ENCODE results near the gene LIMK1. TPM values are rescaled to one million over a fixed set of nuclear protein-coding genes. Genes with fewer than 3 reads are reported as not detected.

Gene LIMK1
- total RNA-seq, 3 donors from 2014 or later: 18.0 to 18.6 (median 18.1) TPM

DNA sequence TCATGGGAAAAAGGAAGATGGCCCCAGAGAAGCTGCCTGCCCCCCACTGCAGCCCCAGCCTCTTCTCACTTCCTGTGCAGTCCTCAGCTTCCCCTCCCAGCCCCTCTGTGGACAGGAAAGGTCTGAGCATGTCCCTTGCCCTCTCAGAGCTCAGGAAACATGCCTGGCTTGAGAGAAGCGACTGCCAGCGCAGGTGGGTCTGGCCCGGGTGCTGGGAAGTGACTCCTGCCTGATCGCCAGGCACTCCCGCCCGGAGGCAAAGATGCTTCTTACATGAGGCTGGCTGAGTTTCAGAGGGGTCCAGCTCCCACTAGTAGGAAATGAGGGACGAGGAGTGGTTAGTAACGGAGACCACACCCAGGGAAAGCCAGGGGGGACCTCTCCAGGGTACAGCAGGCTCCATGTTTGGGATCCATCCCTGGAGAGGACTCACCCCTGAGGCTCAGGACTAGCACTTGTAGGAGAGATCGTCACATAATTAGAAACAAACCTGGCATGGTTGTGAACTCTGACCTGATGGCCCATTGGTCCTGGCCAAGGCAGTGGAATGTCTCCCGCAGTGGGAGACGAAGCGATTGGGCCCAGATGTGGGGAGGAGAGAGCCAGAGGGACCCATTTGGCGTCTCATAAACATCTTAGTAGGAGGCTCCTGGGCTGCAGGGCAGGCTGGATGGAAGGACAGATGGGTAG is 43.4 kb upstream of the LIMK1 start:
- intact Hi-C loops (cut with DNase I; ENCODE audit: low total_unique reads): no loop called here
- Histone ChIP-seq H3K36me3 (no peaks in the 10 kb centered on the region), H3K27ac (peak overlapping the region; percentile 2 to 91), H3K4me1 (peaks cover 7 to 25% of the 10 kb centered on the region in 2 donors), H3K27me3 (no peaks in the 10 kb centered on the region), H3K9me3 (no peaks in the 10 kb centered on the region), H3K4me3 (no peak overlapping the region)
- TF ChIP-seq, protein P1, sequence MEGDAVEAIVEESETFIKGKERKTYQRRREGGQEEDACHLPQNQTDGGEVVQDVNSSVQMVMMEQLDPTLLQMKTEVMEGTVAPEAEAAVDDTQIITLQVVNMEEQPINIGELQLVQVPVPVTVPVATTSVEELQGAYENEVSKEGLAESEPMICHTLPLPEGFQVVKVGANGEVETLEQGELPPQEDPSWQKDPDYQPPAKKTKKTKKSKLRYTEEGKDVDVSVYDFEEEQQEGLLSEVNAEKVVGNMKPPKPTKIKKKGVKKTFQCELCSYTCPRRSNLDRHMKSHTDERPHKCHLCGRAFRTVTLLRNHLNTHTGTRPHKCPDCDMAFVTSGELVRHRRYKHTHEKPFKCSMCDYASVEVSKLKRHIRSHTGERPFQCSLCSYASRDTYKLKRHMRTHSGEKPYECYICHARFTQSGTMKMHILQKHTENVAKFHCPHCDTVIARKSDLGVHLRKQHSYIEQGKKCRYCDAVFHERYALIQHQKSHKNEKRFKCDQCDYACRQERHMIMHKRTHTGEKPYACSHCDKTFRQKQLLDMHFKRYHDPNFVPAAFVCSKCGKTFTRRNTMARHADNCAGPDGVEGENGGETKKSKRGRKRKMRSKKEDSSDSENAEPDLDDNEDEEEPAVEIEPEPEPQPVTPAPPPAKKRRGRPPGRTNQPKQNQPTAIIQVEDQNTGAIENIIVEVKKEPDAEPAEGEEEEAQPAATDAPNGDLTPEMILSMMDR (IDR thresholded peaks at IDR 0.05): no peak
- TF ChIP-seq POLR2AphosphoS5 (IDR thresholded peaks at IDR 0.05) (no peak), POLR2A (IDR thresholded peaks at IDR 0.05) (no peak)
- DNase-seq (ENCODE audit: low spot score in 2 of 2): no peak

DNA sequence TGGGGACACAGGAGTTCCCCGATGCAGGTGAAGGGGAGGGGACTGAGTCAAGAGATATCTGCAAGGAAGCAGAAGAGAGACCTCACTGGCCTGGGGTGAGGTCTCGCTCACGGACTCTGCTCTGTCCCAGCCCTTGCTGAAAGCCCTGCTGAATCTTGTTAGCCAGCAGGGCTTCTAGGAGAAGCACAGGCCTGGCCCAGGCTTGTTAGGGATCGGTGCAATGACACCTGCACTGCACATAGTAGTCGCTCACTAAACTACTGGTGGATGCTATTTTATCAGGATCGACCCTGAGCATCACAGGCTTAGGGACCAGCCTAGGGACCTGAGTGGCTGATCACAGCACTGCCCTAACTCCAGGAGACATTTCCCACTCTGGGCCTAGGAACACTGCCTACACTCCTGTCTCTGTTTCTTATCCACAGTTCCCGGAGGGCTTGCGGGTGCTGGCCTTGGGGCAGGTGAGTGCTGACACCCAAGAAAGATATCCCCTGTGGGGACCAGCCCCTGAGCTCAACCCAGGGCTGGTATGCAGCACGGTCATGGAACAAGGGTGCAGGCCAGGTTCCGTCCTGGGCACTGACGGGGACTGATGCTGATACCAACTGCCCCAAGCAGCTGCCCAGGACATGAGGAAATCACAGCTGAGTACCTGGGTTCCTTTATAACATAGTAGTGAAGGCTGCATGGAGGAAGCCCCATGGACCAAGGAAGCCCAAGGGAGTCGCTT is 42.6 kb upstream of the LIMK1 start:
- peaks cover 7 to 25% of the 10 kb centered on the region in 2 donors for H3K4me1 ChIP-seq
- H3K9me3 ChIP-seq: no peaks in the 10 kb centered on the region
- no peak for TF ChIP-seq POLR2AphosphoS5 (IDR thresholded peaks at IDR 0.05)
- TF ChIP-seq, protein P1 (IDR thresholded peaks at IDR 0.05): no peak
- no peak for TF ChIP-seq POLR2A (IDR thresholded peaks at IDR 0.05)
- no peaks in the 10 kb centered on the region for H3K36me3 ChIP-seq
- H3K27ac ChIP-seq: peak overlapping the region; percentile 2 to 91
- intact Hi-C loops (cut with DNase I; ENCODE audit: low total_unique reads): no loop called here
- no peak for DNase-seq (ENCODE audit: low spot score in 2 of 2)
- H3K4me3 ChIP-seq: no peak overlapping the region
- no peaks in the 10 kb centered on the region for H3K27me3 ChIP-seq

DNA sequence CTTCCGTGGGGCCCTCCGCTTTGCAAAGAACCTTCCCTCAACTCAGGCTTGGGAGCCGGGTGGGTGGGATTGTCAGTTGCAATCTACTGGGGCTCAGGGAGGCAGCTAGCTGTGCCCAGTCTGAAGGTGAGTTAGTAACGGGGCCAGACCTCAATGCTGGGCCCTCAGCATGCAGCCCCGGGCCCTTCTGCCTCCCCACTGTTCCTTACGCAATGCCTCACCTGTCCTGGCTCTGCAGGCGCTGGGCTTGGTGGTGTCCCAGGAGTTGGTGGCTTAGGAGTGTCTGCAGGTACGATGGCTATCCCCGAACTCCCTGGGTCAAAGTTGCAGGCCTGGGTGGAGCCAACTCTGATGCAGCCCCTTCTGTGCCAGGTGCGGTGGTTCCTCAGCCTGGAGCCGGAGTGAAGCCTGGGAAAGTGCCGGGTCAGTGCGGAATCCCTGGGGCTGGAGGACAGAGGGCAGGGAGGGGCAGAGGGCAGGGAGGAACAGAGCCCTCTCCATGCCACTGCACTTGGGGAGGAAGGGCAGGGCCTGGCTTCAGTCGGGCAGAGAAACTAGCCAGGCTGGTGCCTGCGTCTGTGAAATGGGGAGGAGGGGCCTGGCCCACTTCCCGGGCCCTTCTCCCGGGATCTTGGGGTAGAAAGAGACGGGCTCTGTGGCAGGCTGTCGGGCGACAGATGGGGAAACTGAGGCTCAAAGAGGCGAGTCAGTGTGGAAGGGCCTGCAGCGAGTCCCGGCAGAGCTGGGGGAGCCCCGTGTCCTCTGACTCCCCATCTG is 40.7 kb upstream of the LIMK1 start:
- H3K4me1 ChIP-seq: peaks cover 7 to 25% of the 10 kb centered on the region in 2 donors
- H3K27me3 ChIP-seq: no peaks in the 10 kb centered on the region
- TF ChIP-seq POLR2A (IDR thresholded peaks at IDR 0.05): no peak
- TF ChIP-seq POLR2AphosphoS5 (IDR thresholded peaks at IDR 0.05): no peak
- TF ChIP-seq, protein P1 (IDR thresholded peaks at IDR 0.05): no peak
- no peak for DNase-seq (ENCODE audit: low spot score in 2 of 2)
- H3K27ac ChIP-seq: peak overlapping the region; percentile 65 to 81
- peak overlapping the region in 2 of 3 donors; percentile 22 to 39 for H3K4me3 ChIP-seq
- H3K36me3 ChIP-seq: no peaks in the 10 kb centered on the region
- no peaks in the 10 kb centered on the region for H3K9me3 ChIP-seq
- intact Hi-C loops (cut with DNase I; ENCODE audit: low total_unique reads): no loop called here

DNA sequence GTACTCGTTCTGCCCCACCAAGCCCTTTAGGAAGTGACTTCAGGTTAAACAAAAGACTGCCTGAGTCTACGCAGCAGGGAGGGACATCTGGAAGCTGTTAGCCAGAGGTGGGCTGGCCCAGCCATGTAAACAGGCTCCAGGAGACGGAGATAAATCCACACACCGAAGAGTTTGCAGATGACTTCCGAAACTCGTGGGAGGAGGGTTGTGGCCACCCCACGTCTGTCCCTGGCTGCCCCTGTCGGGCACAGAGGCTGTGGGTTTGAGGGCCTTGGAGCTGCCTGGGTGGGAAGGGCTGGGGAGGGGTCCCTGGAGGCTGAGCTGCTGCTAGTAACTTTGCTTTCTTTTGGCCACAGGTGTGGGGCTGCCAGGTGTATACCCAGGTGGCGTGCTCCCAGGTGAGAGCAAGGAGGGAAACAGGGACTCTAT is 40.1 kb upstream of the LIMK1 start:
- H3K9me3 ChIP-seq: no peaks in the 10 kb centered on the region
- H3K4me3 ChIP-seq: peak overlapping the region in 2 of 3 donors; percentile 22 to 39
- TF ChIP-seq POLR2AphosphoS5 (IDR thresholded peaks at IDR 0.05) (no peak), POLR2A (IDR thresholded peaks at IDR 0.05) (no peak)
- TF ChIP-seq, protein P1 (IDR thresholded peaks at IDR 0.05): no peak
- H3K27me3 ChIP-seq: no peaks in the 10 kb centered on the region
- intact Hi-C loops (cut with DNase I; ENCODE audit: low total_unique reads): no loop called here
- DNase-seq (ENCODE audit: low spot score in 2 of 2): no peak
- H3K4me1 ChIP-seq: peaks cover 7 to 25% of the 10 kb centered on the region in 2 donors
- peak overlapping the region; percentile 65 to 81 for H3K27ac ChIP-seq
- H3K36me3 ChIP-seq: no peaks in the 10 kb centered on the region

All from breast epithelium (tissue), 4 donors.